CD4-positive, alpha-beta T cell treated with Interleukin-17A for 1 hour (primary cell): Measurements from ENCODE around the gene RMC1.
"Not testable (repeated sequence)": the region's sequence is repeated elsewhere in the genome, so short reads cannot be mapped to it uniquely, and the experiment has no call there.

Experiments used
- DNase-seq: peaks from one replicate; pipeline ENCODE4 v3.0.0-alpha.2; 2020

The RMC1 gene

DNA sequence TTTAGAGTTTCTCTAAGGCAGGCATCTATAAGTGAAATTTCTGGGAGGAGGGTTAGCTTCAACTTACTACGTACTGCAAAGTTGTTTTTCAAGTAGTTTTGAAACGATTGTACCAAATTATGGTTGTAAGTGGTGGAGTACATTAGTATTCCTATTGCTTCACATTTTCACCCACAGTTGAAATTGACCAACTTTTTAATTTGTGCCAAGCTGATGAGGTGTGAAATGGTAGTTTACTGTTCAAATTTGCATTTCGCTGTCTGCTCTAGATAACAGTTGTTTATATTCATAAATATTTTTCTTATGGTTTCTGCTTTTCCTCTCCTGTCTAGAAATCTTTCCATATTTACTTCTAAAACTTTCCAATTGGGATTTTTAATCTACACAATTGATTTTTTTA lies 64.4 kb downstream of the RMC1 start:
- no peak for DNase-seq

DNA sequence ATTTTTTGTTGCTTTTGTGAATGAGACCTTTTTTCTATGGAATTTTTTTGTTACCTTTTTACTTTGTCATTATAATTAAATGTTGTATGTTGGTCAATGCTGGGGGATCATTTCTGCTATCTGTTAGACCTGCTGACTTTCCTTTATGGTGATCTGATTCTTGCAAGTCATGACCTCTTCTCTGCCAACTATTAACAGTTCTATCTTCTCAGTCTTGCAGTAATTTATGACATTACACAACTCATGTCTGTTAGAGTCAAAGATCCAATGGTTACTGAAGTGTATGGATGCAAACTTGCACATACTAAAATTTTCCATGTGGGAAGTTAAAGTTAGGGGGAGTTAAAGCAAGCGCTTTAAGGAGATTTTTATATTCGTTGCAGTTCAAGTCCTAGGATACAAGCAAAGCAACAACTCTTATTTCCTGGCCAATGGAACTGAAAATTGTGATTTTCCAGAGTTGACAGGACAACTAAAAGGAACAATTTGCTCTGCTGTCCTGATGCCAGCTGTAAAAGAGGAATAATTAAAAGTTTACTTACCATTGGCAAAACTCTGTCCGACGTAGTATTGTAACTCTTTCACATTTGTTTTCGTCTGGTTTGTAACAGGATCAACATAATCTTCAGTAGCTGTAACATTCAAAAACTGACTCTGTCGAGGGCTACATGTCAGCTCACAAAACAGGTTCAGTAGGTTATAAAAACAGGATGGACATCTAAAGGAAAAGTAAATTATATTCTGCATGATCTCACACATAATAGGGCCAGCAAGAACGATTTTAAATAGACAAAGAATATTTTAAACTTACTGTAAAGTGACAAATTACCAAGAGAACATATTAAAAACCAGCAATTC lies 65.2 kb downstream of the RMC1 start:
- DNase-seq: no peak

DNA sequence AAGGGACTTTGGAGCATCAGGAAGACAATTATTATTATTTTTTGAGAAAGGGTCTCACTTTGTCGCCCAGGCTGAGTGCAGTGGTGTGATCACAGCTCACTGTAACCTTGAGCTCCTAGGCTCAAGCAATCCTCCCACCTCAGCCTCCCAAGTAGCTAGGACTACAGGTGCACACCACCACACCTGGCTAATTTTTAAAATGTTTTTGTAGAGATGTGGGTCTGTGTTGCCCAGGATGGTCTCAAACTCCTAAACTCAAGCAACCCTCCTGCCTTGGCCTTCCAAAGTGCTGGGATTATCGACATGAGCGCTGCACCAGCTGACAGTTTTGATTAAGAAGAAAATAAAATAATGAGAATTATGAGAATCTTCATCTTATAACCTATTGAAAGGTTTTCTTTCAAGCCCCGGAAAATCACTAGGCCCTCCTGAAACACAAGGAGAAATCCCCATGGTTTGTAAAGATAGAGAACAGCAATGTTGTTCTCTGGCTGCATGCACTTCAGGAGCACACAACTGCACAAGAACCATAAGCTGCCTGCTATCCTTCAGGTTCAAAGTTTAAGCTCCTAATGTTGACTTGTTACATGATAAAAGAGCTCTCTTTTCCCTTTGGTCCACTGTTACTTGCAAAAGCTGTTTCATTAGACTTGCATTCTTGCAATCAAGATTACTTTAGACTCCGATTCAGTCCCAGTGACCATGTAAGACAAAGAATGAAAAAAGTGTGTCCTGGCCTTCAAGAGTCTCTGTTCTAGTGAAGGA lies 66.2 kb downstream of the RMC1 start:
- DNase-seq: no peak

DNA sequence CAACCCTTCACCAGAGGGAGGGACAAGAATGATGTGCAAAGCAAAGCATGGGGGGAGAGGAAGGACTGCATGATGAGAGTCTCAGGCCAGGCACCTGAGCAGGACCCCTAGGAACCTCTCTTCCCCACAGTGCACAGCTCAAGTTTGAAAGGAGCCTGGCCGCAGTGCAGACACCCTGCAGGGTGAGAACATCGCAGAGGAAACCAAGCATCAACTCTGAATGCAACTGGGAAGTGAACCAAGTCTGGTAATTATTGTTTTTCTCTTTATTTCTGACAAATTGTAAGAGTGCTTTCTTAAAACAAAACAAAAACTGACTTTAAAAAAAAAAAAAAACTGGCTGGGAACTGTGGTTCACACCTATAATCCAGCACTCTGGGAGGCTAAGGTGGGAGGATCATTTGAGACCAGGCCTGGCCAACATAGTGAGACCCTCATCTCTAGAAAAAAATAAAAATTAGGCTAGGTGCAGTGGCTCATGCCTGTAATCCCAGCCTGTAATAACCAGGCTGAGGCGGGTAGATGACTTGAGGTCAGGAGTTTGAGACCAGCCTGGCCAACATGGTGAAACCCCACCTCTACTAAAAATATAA lies 67.7 kb downstream of the RMC1 start:
- DNase-seq: peak; percentile 37

DNA sequence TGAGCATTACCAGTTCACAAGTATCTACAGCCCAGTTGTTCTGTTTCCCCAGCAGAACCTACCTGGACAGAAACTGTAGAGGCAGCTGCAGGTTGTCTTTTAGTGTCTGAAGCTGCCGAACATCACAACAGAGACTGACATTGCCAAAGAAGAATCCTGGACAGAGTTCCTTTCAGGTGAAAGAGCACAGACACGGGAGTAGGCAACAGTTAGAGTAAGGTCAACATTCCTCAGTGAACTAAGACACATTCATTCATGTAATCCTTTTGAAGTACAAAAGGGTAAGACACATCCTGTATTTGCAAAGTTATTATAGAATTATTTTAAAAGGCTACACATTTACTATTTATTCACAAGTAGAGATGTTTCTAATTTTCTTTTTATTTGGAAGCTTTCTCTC lies 68.7 kb downstream of the RMC1 start:
- no peak for DNase-seq

DNA sequence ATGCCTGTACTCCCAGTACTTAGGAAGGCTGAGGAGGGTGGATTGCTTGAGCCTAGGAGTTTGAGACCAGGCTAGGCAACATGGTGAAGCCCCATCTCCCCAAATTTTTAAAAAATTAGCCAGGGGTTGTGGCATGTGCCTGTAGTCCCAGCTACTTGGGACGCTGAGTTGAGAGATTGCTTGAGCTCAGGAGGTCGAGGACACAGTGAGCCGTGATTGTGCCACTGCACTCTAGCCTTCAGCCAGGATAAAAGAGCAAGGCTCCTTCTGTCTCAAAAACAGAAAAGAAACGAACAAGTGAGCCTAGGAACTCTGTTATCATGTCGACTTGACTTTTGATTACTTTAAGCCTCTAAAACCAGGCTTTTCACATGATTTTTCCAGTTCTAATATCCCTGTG lies 69.3 kb downstream of the RMC1 start:
- DNase-seq: no peak

DNA sequence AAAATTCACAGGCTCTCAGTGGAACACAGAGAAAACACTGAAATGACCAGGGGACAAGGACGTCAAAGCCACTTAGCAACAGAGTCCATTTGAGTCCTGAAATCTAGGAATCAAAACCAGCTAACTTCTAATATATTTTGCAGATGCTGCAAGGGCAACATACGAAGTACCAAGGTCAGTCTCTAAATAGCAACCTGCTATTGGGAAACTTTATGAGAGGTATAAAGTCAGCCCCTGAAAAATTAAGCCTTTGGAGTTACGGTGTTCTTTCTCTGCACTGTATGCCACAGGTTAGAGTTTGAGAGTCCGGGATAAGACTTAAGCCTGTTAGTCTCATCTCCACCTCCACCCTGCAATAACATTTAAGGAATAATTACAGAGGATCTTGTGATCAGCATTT lies 69.7 kb downstream of the RMC1 start:
- DNase-seq: no peak

DNA sequence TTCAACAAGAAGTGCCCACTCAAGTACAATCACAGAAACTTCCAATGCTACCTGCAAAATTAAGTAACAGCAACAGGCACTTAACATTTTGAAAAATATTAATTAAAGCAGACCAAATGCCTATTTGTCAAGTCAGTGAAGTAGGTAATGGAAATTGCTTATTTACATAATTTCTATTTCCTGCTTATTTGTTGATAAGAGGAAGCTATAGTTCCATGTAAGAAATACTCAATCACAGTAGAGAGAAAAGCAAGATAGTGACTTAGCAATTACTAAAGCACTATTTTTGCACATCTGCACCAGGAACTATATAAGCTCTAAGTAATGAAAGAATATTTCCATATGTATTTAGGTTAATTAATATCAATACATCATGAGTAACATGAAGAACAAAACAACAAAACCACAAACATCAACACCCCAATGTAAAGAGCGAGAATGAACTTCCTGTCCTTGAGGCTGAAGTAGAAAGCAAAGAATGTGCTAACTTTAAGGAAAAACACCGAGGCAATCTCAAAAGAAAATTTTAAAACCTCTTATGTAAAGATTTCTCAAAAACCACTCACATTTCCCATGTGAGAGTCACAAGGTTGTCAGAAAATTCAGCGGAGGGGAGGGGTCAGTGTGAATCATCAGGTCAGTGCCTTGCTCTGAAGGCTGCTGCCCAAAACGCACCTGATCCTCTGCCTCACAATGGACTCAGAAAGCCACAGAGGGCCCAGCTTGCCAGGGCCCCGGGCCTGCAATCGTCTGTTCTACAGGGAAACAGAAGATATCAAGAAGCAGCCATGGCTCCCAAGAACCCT lies 70.5 kb downstream of the RMC1 start:
- peak; percentile 57 for DNase-seq

DNA sequence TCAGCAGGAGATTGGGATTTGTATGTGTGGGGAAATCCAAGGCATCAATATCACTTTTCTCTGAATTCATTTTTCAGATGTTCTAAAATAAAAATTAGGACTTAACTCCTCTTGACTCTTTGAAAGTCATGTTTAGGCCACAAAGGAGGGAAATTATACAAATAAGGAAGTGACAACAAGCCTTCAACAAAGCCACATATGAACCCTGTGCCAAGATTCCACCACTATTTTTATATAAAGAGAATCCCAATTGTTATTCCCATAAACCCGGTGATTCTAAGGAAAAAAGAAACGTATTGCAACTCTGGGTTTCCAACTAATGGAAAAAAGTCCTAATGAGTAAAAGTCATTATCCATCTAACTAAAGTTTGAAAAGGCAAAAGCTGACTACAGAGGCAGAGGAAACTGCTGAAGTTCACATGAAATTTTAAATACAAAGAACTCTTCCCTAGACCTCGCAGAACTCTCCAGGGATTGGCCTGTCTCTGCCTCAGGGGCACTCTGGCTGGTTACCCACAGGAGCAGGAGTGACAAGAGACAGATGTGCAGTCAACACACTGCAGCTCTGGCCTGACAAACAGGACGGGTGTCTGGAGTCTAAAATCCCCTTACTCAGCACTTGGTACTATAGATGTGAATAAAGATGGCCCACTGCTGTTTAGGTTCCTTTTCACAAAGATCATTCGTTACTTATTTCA lies 71.4 kb downstream of the RMC1 start:
- DNase-seq: no peak

DNA sequence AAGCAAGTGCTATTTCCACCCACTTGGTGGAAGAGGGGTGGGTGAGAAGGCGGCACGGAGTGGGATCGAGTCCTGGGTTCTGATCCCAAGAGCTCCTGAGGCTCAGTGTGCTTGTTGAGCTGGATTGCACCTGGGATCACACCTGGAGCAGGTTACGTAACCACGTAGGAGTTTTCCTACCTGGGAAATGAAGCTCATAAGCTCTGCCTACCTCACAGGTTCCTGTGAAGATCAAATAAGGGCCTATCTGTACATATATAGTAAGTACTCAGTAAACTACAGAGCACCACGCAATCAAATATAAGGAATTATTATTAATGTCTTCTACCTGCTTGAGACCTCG lies 72.0 kb downstream of the RMC1 start:
- no peak for DNase-seq

DNA sequence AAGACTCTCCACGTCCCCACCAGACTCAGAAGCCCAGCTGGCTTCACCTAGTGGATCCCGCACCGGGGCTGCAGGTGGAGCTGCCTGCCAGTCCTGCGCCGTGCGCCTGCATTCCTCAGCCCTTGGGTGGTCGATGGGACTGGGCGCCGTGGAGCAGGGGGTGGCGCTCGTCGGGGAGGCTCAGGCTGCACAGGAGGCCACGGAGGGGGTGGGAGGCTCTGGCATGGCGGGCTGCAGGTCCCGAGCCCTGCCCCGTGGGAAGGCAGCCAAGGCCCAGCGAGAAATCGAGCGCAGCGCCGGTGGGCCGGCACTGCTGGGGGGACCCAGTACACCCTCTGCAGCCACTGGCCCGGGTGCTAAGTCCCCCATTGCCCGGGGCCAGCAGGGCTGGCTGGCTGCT lies 74.2 kb downstream of the RMC1 start:
- DNase-seq: not testable (repeated sequence)

DNA sequence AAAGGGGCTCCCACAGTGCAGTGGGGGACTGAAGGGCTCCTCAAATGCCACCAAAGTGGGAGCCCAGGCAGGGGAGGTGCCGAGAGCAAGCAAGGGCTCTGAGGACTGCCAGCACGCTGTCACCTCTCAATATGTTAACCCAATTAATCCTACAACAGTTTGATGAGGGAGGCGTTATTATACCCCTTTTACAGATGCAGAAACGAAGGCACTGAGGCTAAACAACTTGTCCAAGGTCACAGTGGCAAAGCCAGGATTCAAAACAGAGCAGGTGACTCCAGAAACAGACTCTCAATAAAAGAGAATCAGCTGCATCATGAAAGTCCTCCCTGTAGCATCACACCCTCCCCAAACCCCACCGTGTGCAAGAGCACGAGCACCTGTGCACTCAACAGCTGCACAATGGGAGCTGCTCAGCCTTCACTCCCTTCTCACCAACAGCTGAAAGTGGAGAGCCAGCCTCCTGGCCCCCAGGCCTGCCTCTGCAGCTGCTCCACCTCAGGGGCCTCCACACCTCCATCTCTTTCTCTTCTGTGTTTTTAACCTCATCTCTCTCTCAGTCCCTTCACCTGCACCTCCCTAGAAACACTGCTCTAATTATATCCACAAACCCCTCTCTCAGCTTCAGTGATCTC lies 74.9 kb downstream of the RMC1 start:
- no peak for DNase-seq

DNA sequence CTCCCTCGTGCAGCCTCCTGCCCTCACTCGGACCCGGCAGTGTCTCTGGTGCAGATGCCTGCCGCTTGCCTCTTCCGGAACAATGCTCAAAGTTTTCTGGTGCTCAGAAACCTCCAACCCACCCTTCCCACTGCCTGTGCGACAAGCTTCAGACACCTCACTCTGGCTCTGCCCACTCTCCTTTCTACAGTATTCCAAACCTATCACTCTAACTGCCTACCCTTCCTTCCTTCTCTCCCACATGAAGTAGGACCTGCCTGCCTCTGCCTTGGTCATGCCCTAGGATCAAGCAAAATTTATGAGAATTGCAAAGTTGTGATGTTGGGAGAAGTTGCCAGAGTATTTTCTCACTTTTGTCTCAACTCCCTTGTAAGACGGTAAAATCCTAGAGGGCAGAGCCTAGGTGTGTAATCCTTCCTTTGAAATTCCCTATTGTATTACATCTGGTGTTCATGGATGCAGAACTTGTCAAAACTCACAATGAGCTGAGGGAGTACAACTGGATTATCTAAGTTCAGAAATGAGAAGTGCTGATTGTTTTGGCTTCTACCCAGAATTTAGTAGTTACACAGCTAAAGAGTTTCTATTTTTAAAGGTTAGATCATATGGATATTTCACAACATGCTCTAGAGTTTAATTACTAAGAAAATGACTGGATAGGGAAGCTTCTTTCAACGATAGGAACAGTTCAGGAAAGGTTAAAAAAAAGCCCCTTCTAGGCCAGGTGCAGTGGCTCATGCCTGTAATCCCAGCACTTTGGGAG lies 75.8 kb downstream of the RMC1 start:
- DNase-seq: no peak

DNA sequence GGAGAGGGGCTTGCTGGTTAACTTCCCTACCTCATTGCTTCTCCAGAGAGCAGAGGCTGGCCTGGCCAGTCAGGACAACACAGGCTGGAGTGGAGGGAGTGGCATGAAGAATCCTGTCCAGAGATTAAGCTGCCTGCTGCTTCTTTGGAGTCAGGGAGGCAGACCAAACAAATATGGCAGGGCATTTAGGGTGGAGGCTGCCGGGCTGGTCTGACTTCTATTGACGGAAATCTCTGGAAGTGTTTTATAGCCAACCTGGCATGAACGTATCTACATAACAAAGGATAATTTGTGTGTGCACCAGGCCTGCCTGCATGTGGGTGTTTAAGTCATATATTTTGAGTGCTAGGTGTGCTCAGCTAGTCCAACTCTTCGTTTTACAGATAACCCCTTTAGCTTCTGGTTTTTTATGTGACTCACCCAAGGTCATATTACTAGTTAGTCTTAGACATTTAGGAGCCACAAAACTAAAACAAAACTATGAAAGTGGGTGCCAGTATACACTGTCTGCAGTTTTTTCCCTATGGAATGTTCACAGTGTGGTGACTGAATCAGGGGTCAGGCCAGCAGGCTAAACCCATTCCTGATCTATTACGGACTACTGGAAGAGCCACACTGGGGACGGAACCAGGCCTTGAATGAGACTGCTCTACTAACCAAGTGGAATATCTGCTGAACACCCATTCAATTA lies 77.5 kb downstream of the RMC1 start:
- no peak for DNase-seq
